Upper lobe of left lung (tissue), 6 donors: ENCODE data around the gene MAP3K2. TPM values are rescaled to one million over a fixed set of nuclear protein-coding genes. Genes with fewer than 3 reads are reported as not detected.

Source experiments
- ATAC-seq, 2 donors: fragments of 200-7000 bp; cut with Tn5 transposase; one replicate each; pipeline ENCODE4 v1.9.1; 2022; ENCODE audit warnings: mild to moderate bottlenecking in 2 of 2, moderate library complexity in 2 of 2; ENCODE audit not compliant: low FRiP score in 2 of 2
- DNase-seq, 2 donors: peaks; one replicate each; pipeline ENCODE4 v3.0.0-alpha.2; 2019 to 2020
- H3K27ac ChIP-seq, 4 donors: fragments of 200-600 bp; sonication (generic); one replicate each; pipeline ENCODE4 v1.5.1; 2016 to 2019
- H3K27me3 ChIP-seq, 4 donors: fragments of 200-600 bp; sonication (generic); one replicate each; pipeline ENCODE4 v1.5.1; 2017 to 2019
- H3K36me3 ChIP-seq, 4 donors: fragments of 200-600 bp; sonication (generic); one replicate each; pipeline ENCODE4 v1.5.1; 2016 to 2019
- H3K4me1 ChIP-seq, 4 donors: fragments of 200-600 bp; sonication (generic); one replicate each; pipeline ENCODE4 v1.5.1; 2018 to 2019
- H3K4me3 ChIP-seq, 4 donors: fragments of 200-600 bp; sonication (generic); one replicate each; pipeline ENCODE4 v1.5.1; 2017 to 2019; ENCODE audit warnings: mild to moderate bottlenecking in 2 of 4, moderate library complexity in 1 of 4
- H3K9me3 ChIP-seq, 4 donors: fragments of 200-600 bp; sonication (generic); one replicate each; pipeline ENCODE4 v1.5.1; 2018 to 2019
- CTCF ChIP-seq, 6 experiments: fragments of 450-650 bp in 4 of 6; fragments of 200-600 bp in 2 of 6; sonication (generic) in 2 of 6; IDR thresholded peaks; one replicate each; pipeline ENCODE4 v1.5.1; 2016 to 2019; ENCODE audit warnings: antibody characterized with exemption in 6 of 6
- EP300 ChIP-seq, 4 donors: sonication (generic); formaldehyde crosslinking; IDR thresholded peaks; one replicate each; pipeline ENCODE4 v1.5.1; 2017; ENCODE audit warnings: antibody characterized with exemption in 4 of 4, control low read depth in 2 of 4
- POLR2A ChIP-seq, 4 donors: fragments of 450-650 bp; IDR thresholded peaks; one replicate each; pipeline ENCODE4 v1.5.1; 2016 to 2017; ENCODE audit warnings: antibody characterized with exemption in 4 of 4, mild to moderate bottlenecking in 2 of 4
- POLR2AphosphoS5 ChIP-seq, 2 donors: sonication (generic); formaldehyde crosslinking; IDR thresholded peaks; one replicate each; pipeline ENCODE4 v1.5.1; 2017; ENCODE audit warnings: antibody characterized with exemption in 2 of 2
- WGBS, 2 donors: methylation state at CpG; one replicate each; pipeline ENCODE4 v1.1.5; 2017 to 2018; 5-methylcytosine and 5-hydroxymethylcytosine counted together
- total RNA-seq, 6 donors: library from RNA; depleted of rRNA in 4 of 6; stranded (reverse); fragments of >200 nt in 4 of 6; gene quantifications; one replicate each; pipeline versions ENCODE4 v1.1.0 to v1.2.1, GENCODE V29; 2016 to 2021
- donor health status: DM: no; HTN: no; CAD: no; lungs with moderate emphysema.
- donor health status: DM: no; HTN: yes; CAD: no; lungs with severe emphysema.

Gene MAP3K2
- total RNA-seq, 6 donors from 2014 or later = 43.0 to 79.2 (median 66.9) TPM

GRCh38 chr2:127421116-127421800 is 33.5 kb upstream of the MAP3K2 start:
- peaks cover 14 to 27% (median 20%) of the 10 kb centered on the region in 4 donors for H3K4me1 ChIP-seq
- no peak overlapping the region for H3K4me3 ChIP-seq
- ATAC-seq (no peak), DNase-seq (no peak)
- TF ChIP-seq EP300 (IDR thresholded peaks at IDR 0.05) (no peak), POLR2AphosphoS5 (IDR thresholded peaks at IDR 0.05) (no peak), CTCF (IDR thresholded peaks at IDR 0.05) (no peak), POLR2A (IDR thresholded peaks at IDR 0.05) (no peak)
- 78 to 91% methylated on average over 6 to 15 of the region's 15 CpGs for WGBS, 2 donors
- no peak overlapping the region for H3K27ac ChIP-seq
- H3K36me3 ChIP-seq = no peaks in the 10 kb centered on the region
- H3K9me3 ChIP-seq = no peaks in the 10 kb centered on the region
- peaks cover 0 to 21% (median 8%) of the 10 kb centered on the region in 4 donors for H3K27me3 ChIP-seq

- WGBS, 2 donors = 68 to 75% methylated on average over 4 to 8 of the region's 8 CpGs
- Histone ChIP-seq H3K4me3 (no peak overlapping the region), H3K4me1 (peaks cover 24 to 37% (median 30%) of the 10 kb centered on the region in 4 donors), H3K27me3 (peaks cover 0 to 21% (median 8%) of the 10 kb centered on the region in 4 donors), H3K9me3 (no peaks in the 10 kb centered on the region), H3K36me3 (no peaks in the 10 kb centered on the region), H3K27ac (no peak overlapping the region)
- no peak for TF ChIP-seq EP300 (IDR thresholded peaks at IDR 0.05)
- no peak for TF ChIP-seq POLR2AphosphoS5 (IDR thresholded peaks at IDR 0.05)
- TF ChIP-seq CTCF (IDR thresholded peaks at IDR 0.05) = no peak
- no peak for TF ChIP-seq POLR2A (IDR thresholded peaks at IDR 0.05)
- no peak for ATAC-seq
- peak in 1 of 2 donors; percentile 47 for DNase-seq
These were observed 32.5 kb upstream of the MAP3K2 start for GRCh38 chr2:127420039-127420864.

GRCh38 chr2:127419448-127420038 is 31.8 kb upstream of the MAP3K2 start:
- H3K4me3 ChIP-seq = no peak overlapping the region
- peaks cover 26 to 41% (median 33%) of the 10 kb centered on the region in 4 donors for H3K4me1 ChIP-seq
- ATAC-seq (no peak), DNase-seq (no peak)
- H3K36me3 ChIP-seq = no peaks in the 10 kb centered on the region
- TF ChIP-seq EP300 (IDR thresholded peaks at IDR 0.05) (no peak), POLR2AphosphoS5 (IDR thresholded peaks at IDR 0.05) (no peak), CTCF (IDR thresholded peaks at IDR 0.05) (no peak), POLR2A (IDR thresholded peaks at IDR 0.05) (no peak)
- H3K27ac ChIP-seq = no peak overlapping the region
- WGBS, 2 donors = 85% methylated on average over 15 of the region's 15 CpGs; no CpG with 5 or more reads in 1 of the 2 donors
- no peaks in the 10 kb centered on the region for H3K9me3 ChIP-seq
- H3K27me3 ChIP-seq = peaks cover 0 to 21% (median 8%) of the 10 kb centered on the region in 4 donors

- H3K27me3 ChIP-seq = peaks cover 0 to 21% (median 8%) of the 10 kb centered on the region in 4 donors
- ATAC-seq = no peak
- no peaks in the 10 kb centered on the region for H3K9me3 ChIP-seq
- no peak for TF ChIP-seq CTCF (IDR thresholded peaks at IDR 0.05)
- no peak for TF ChIP-seq EP300 (IDR thresholded peaks at IDR 0.05)
- no peak for TF ChIP-seq POLR2AphosphoS5 (IDR thresholded peaks at IDR 0.05)
- TF ChIP-seq POLR2A (IDR thresholded peaks at IDR 0.05) = no peak
- peaks cover 26 to 45% (median 34%) of the 10 kb centered on the region in 4 donors for H3K4me1 ChIP-seq
- H3K36me3 ChIP-seq = no peaks in the 10 kb centered on the region
- H3K27ac ChIP-seq = no peak overlapping the region
- no peak overlapping the region for H3K4me3 ChIP-seq
- no peak for DNase-seq
- WGBS, 2 donors = 87 to 93% methylated on average over 3 to 4 of the region's 4 CpGs
These were observed 31.3 kb upstream of the MAP3K2 start for GRCh38 chr2:127419112-127419430.
